Erythroblast (primary cell): Measurements from ENCODE around the gene EDIL3.

Source experiments
- DNase-seq, 2 experiments: peaks; one replicate each; lab custom pipeline; 2025; lab: John Stamatoyannopoulos, UW
- GATA1 ChIP-seq: IDR thresholded peaks from 2 replicates; pipeline ENCODE4 v1.6.1; 2011; ENCODE audit warnings: low read depth, mild to moderate bottlenecking, control low read depth, low read length, moderate library complexity
- POLR2A ChIP-seq: IDR thresholded peaks from 2 replicates; pipeline ENCODE4 v1.6.1; 2011; ENCODE audit warnings: mild to moderate bottlenecking, low read length

Gene EDIL3

DNA sequence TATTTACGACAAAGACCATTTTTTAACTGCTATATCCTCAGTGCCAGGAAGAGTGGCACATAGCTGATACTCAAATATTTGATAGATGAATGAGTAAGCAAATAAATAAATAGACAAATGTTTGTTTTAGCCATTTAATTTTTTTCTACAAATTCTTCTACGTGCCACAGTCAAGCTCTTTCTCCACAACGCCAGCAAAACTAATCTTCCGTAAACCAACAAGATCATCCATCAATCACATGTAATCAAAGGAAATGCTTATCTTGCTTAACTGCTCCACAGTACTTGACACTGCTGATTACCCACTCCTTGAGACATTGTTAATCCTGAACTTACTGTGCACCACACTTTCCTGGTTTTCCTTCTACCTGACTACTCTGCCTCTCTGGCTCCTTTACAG, 136.7 kb downstream of the EDIL3 start:
- DNase-seq, result no peak
- no peak for TF ChIP-seq POLR2A
- no peak for TF ChIP-seq GATA1

DNA sequence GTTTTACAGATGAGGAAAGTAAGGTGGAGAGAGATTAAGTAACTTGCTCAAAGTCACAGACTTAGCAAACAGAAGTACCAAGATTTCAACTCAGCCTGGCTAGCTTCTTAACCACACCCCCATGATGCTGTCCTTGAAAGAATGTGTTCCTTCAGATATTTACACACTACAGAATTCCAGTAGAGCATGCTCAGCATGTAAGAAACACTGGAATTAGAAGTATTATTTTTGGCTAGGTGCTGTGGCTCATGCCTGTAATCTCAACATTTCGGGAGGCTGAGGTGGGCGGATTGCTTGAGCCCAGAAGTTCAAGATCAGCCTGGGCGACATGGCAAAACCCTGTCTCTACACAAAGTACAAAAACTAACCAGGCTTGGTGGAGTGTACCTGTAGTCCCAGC, 142.4 kb downstream of the EDIL3 start:
- TF ChIP-seq GATA1 (no peak), POLR2A (no peak)
- DNase-seq, result no peak

DNA sequence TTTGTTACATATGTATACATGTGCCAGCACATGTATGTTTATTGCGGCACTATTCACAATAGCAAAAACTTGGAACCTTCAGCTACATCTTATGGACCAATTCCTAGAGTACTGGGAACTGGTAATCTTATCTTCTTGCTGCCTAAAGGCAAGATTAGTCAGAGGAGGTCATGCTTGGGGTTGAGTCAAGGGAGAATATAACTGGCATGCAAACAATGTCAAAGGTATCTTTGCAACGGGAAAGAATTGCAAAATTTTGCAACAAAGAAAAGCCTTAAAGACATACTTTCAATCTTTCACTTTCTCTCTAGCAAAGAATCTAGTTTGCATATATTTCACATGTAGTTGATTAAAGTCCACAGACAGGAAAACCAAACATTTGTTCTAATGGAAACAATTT, 145.2 kb downstream of the EDIL3 start:
- TF ChIP-seq POLR2A, result no peak
- no peak for TF ChIP-seq GATA1
- no peak for DNase-seq

DNA sequence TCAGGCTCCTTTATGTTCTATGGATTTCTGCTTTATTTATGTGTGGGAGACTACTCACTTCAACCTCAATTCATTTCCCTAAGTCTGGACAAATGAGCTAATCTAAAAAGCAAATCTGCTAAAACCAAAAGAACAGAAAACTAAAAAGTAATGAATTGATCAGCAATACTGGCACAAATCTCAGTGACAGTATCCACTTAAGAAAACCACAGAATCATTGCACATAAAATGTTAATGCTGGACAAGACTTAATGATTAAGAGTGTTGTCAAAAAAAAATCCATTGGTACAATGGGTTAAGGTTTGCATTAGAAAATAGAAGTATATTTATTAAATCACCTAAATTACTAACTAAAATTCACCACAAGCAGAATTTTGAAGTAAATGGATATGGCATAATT, 147.6 kb downstream of the EDIL3 start:
- DNase-seq, result no peak
- TF ChIP-seq GATA1, result no peak
- no peak for TF ChIP-seq POLR2A

DNA sequence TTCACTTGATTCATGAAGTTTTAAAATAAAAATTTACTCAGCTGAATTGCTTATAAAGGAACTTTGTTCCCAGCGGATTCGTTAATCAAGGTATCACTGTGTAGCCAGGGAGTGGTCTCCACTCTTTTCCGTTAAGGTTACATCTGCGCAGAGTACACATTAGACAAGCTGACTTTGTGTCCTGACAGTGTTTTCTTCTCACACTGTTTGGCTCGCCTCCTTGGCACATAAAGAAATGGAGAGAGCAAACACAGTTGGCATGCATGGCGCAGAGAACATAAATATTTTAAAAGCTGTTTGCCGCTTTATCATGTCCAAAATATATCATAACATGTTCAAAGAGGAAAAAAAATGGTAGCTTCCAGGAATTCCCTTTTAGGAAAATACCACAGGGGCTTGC, 153.2 kb downstream of the EDIL3 start:
- no peak for TF ChIP-seq POLR2A
- no peak for TF ChIP-seq GATA1
- no peak for DNase-seq

DNA sequence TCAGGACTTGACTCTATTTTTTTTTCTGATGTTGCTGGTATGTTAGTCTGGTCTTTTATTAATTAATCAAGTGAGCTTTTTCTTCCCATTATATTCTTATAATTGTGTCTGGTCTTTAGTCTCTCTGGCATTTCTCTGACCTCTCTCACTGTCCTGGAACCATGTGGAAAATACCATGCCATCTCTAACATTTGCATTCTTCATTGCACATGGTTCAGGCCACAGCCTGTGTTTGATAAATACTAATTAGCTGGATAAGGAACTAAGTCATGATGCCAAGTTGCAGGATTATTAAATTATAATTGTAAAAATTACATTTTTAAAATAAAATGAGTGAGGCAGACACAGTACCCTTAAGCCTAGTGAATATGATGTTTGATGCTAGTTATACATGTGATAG, 155.6 kb downstream of the EDIL3 start:
- TF ChIP-seq POLR2A (no peak), GATA1 (no peak)
- DNase-seq, result no peak

DNA sequence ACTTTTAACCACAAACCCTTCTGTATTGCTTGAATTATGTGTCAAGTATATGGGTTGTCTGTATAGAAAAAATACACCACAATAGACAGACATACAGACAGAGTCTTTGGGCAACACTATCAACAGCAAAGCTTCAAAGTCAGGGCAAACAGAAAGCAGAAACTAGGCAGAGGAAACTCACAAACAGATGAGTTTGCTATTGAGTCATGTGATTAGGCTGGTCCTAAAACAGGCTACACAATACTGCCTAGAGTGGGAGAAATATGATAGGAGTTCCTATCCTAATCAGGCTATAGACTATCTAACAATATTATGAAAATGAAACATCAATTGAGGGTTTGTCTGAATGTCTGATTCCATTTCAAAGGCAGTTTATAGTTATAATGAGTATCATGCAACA, 156.4 kb downstream of the EDIL3 start:
- TF ChIP-seq GATA1, result no peak
- TF ChIP-seq POLR2A, result no peak
- no peak for DNase-seq

DNA sequence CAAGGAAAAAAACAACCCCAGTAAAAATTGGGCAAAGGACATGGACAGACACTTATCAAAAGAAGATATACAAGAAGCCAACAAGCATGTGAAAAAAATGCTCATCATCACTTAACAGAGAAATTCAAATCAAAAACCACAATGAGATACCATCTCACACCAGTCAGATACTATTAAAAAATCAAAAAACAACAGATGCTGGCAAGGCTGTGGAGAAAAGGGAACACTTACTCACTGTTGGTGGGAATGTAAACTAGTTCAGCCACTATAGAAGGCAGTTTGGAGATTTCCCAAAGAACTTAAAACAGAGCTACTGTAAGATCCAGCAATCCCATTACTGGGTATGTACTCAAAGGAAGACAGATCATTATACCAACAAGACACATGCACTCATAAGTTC, 157.4 kb downstream of the EDIL3 start:
- no peak for TF ChIP-seq POLR2A
- TF ChIP-seq GATA1, result no peak
- DNase-seq, result no peak

DNA sequence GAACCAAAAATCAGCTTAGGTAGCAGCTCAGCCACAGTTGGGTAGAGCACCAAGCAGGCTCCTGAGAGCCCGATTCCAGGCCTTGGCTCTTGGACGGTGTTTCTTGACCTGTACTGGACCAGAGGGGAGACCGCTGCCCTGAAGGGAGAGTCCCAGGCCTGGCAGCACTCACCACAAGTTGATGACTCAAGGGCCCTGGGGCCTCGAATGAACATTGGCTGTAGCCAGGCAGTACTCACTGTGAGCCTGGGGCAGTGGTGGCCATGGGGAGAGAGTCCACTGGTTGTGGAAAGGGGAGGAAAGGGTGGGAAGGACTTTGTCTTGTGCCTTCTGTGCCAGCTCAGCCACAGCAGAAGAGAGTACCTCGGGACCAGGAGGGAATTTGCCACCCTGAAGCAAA, 166.1 kb downstream of the EDIL3 start:
- no peak for TF ChIP-seq POLR2A
- no peak for TF ChIP-seq GATA1
- no peak for DNase-seq

DNA sequence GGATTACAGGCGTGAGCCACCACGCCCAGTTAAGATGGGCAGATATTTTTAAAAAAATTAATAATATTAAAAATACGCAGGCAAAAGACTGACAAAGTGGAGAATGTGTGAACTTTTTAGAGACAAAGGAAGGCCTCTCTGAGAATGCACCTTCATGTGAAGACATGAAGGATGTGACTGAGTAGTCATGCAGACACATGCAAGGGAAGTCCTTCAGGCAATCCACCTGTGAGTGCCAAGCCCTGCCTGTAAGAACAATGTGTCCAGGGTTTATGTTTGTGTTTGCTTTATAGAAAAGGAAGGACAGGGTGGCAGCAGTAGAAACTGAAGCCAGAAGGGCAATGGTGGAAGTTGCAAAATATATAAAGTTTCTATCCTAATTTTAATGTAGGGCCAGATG, 169.2 kb downstream of the EDIL3 start:
- DNase-seq, result no peak
- TF ChIP-seq POLR2A (no peak), GATA1 (no peak)

DNA sequence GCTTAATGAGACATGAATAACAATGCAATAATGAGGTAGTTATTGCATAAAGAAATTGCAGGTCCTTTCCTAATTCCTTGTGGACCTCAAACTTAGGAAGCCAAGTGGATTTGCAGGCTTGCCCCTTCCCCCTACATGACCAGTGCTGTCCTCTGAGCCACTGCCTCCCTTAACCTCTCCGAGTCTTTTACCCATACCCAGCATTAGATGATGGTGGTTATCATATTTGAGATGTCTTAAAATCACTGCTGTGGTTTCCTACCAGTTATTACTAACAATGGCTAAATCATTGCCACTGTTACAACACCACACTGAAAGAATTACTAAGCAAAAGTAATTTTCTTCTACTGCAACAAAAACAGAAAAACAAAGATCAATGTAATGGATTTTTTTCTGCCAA, 170.8 kb downstream of the EDIL3 start:
- no peak for TF ChIP-seq GATA1
- no peak for DNase-seq

DNA sequence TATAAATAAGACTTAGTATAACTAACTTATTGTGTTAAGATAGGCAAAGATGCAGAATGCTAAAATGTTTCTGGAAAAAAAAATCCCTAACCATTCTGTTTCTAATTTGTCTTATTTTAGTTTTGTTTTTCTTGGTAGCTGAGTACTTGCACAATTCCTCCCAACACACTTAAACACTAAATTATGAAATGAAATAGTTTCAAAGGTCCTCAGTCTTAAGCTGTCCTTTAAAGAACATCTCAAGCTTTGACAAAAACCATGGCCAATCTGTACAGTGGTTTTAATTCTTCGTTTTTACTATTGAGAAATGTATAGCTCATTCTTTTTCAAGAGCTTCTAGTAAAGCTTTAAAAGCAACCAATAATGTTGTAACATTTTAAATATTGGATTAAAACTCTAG, 171.5 kb downstream of the EDIL3 start:
- DNase-seq, result no peak
- no peak for TF ChIP-seq GATA1
- no peak for TF ChIP-seq POLR2A

DNA sequence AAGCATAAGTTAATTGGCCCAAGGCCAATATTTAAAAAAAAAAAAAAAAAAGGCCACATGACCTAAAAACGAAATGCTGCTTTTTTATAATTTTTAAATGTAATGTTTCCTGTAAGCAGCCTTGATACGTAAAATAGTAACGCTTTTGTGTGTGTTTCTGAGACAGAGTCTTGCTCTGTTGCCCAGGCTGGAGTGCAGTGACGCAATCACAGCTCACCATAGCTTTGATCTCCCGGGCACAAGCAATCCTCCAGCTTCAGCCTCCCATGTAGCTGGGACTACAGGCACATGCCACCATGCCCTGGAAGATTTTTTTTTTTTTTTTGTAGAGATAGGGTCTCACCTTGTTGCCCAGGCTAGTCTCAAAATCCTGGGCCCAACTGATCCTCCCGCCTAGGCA, 179.9 kb downstream of the EDIL3 start:
- no peak for TF ChIP-seq POLR2A
- no peak for DNase-seq

DNA sequence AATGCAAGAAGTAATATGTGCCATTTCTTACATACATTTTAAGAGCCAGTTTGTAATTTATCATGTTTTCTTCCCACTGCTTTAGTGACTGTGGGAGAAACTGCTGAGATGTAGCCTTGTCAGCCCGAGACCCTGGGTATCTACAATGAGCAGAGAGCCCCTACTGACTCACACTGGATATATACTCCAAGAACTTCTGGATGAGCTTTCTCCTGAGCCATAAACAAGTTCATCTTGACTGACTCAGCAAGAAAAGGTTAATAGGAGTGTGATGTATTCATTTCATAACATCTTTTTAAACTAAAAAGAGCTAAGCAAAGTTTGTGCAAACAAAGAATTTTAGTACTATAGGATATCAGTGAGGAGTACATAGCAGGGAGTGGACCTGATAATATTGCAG, 182.5 kb downstream of the EDIL3 start:
- no peak for TF ChIP-seq GATA1
- no peak for DNase-seq

DNA sequence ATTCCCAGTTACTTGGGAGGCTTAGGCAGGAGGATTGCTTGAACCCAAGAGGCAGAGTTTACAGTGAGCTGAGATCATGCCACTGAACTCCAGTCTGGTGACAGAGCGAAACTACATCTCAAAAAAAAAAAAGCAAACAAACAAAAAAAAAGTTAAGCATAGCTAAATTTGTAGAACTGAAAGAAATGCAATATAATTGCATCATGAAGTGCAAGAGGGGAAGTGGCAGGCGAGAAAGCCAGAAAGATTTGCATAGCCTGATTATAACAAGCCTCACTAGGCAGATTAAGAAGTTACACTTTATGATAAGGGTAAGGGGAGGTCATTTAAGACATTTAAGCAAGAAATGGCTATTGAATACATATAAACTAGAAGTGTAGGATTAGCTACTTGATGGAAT, 187.1 kb downstream of the EDIL3 start:
- TF ChIP-seq POLR2A, result no peak
- TF ChIP-seq GATA1, result no peak
- no peak for DNase-seq

DNA sequence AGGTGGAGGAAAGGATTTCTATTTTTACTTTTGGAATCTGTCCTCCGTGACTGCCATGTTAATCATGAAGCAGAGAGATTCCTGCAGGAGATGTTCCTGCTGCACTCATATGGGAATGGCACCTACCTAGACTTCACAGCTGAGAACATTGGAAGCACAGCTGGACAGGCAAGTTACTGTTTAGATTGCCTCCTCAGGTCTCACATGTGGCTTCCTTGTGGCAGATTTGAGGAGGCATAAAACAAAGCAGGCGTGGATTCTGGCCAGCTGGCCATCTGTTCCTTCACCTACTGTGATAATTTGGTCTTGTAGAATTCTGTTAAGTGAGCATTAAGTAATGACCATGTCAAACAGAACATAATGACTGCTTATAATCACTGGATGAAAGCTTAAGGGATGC, 193.4 kb downstream of the EDIL3 start:
- no peak for DNase-seq
- TF ChIP-seq GATA1, result no peak
